Lower leg skin (tissue), 3 donors: ENCODE results near the gene CHADL.

Experiments
- POLR2A ChIP-seq, 2 donors: fragments of 450-650 bp; IDR thresholded peaks; one replicate each; pipeline ENCODE4 v1.6.1; 2016 to 2017; ENCODE audit warnings: antibody characterized with exemption in 2 of 2, mild to moderate bottlenecking in 1 of 2, moderate library complexity in 1 of 2
- TF ChIP-seq, protein P1 (sequence below), 3 donors: fragments of 450-650 bp; IDR thresholded peaks; one replicate each; pipeline ENCODE4 v1.5.1; 2016; ENCODE audit warnings: antibody characterized with exemption in 3 of 3, mild to moderate bottlenecking in 3 of 3, moderate library complexity in 2 of 3

GRCh38 chr22:41203118-41203517 is 37.6 kb downstream of the CHADL start:
- TF ChIP-seq, protein P1, sequence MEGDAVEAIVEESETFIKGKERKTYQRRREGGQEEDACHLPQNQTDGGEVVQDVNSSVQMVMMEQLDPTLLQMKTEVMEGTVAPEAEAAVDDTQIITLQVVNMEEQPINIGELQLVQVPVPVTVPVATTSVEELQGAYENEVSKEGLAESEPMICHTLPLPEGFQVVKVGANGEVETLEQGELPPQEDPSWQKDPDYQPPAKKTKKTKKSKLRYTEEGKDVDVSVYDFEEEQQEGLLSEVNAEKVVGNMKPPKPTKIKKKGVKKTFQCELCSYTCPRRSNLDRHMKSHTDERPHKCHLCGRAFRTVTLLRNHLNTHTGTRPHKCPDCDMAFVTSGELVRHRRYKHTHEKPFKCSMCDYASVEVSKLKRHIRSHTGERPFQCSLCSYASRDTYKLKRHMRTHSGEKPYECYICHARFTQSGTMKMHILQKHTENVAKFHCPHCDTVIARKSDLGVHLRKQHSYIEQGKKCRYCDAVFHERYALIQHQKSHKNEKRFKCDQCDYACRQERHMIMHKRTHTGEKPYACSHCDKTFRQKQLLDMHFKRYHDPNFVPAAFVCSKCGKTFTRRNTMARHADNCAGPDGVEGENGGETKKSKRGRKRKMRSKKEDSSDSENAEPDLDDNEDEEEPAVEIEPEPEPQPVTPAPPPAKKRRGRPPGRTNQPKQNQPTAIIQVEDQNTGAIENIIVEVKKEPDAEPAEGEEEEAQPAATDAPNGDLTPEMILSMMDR (IDR thresholded peaks at IDR 0.05): no peak
- TF ChIP-seq POLR2A (IDR thresholded peaks at IDR 0.05): no peak
